Endothelial cell of umbilical vein (primary cell): ENCODE data around the gene MAP1LC3B2. TPM values are rescaled to one million over a fixed set of nuclear protein-coding genes. Genes with fewer than 3 reads are reported as not detected.
A peak's percentile ranks its signal among the peaks of the same experiment; 100 is the strongest.

Experiments used
- BruUV-seq: library from RNA; stranded (reverse); fragments of 400-500 nt; replicated peaks from 2 replicates; lab custom pipeline; 2021; lab: Mats Ljungman, UMichigan
- CTCF ChIA-PET: fragments of 300-600, 350-600 bp; sonication (Branson Sonifier 250); formaldehyde crosslinking; loops from one replicate; lab custom pipeline; 2021; ENCODE audit warnings: antibody characterized with exemption, inconsistent platforms; lab: Charles Lee
- POLR2A ChIA-PET: fragments of 300-600, 350-600 bp; sonication (Branson Sonifier 250); formaldehyde crosslinking; loops from one replicate; lab custom pipeline; 2021; ENCODE audit warnings: antibody characterized with exemption, inconsistent platforms; lab: Charles Lee
- DNase-seq: peaks from one replicate; pipeline ENCODE4 v3.0.0-alpha.2; 2011; ENCODE audit warnings: low read depth, low spot score
- FAIRE-seq: peaks from 2 replicates; lab custom pipeline; 2011; peaks lifted over from hg19 to GRCh38; lab: Jason Lieb, UNC
- H2AFZ ChIP-seq: 2 replicates; pipeline ENCODE4 v1.6.0; 2012; ENCODE audit warnings: low read depth, low read length, control low read depth, inconsistent platforms
- H3K27ac ChIP-seq: 2 replicates; pipeline ENCODE4 v1.5.1; 2011; ENCODE audit warnings: low read depth, mild to moderate bottlenecking, control low read depth, low read length, moderate library complexity; ENCODE audit not compliant: insufficient read depth
- H3K27me3 ChIP-seq, 2 experiments: 2 replicates each; pipeline versions ENCODE4 v1.6.0 to v1.6.1; 2011; ENCODE audit warnings: low read length in 2 of 2, mixed read lengths in 1 of 2; ENCODE audit not compliant: control insufficient read depth in 2 of 2, insufficient read depth in 2 of 2
- H3K36me3 ChIP-seq, 2 experiments: 2 replicates in 1 of 2; 3 replicates in 1 of 2; pipeline ENCODE4 v1.5.1; 2011; ENCODE audit warnings: low read length in 2 of 2, mild to moderate bottlenecking in 1 of 2, moderate library complexity in 1 of 2; ENCODE audit not compliant: control insufficient read depth in 2 of 2, insufficient read depth in 2 of 2; ENCODE audit errors: extremely low read depth in 1 of 2
- H3K4me1 ChIP-seq: 3 replicates; pipeline ENCODE4 v1.5.1; 2011; ENCODE audit warnings: mild to moderate bottlenecking, low read length; ENCODE audit not compliant: control insufficient read depth, insufficient read depth; ENCODE audit errors: extremely low read depth
- H3K4me2 ChIP-seq: 2 replicates; pipeline ENCODE4 v1.6.1; 2011; ENCODE audit warnings: low read length, control low read depth, mixed read lengths; ENCODE audit not compliant: insufficient read depth
- H3K4me3 ChIP-seq, 3 experiments: fragments of 200-600 bp in 1 of 3; sonication (generic), shearing (Covaris generic) in 1 of 3; replicated peaks in 1 of 3; 2 replicates each; pipeline ENCODE4 v1.5.1; 2011 to 2016; ENCODE audit warnings: control low read depth in 3 of 3, low read length in 3 of 3, mild to moderate bottlenecking in 2 of 3, inconsistent platforms in 1 of 3, low read depth in 1 of 3, moderate library complexity in 1 of 3; ENCODE audit not compliant: insufficient read depth in 1 of 3
- H3K79me2 ChIP-seq: 2 replicates; pipeline ENCODE4 v1.6.0; 2012; ENCODE audit warnings: low read length, inconsistent platforms; ENCODE audit not compliant: control insufficient read depth, insufficient read depth
- H3K9ac ChIP-seq: replicated peaks from 2 replicates; pipeline ENCODE3; 2011; ENCODE audit warnings: low read length, control low read depth; ENCODE audit not compliant: insufficient read depth; ENCODE audit errors: extremely low read depth
- H3K9me1 ChIP-seq: replicated peaks from 3 replicates; pipeline ENCODE4 v1.6.0; 2011; ENCODE audit warnings: mild to moderate bottlenecking, low read length; ENCODE audit not compliant: control insufficient read depth, insufficient read depth; ENCODE audit errors: extremely low read depth
- H3K9me3 ChIP-seq: replicated peaks from 2 replicates; pipeline ENCODE4 v1.5.1; 2012; ENCODE audit warnings: low read length, inconsistent platforms; ENCODE audit not compliant: control insufficient read depth, insufficient read depth
- H4K20me1 ChIP-seq: replicated peaks from 2 replicates; pipeline ENCODE3; 2011; ENCODE audit warnings: mild to moderate bottlenecking, low read length; ENCODE audit not compliant: control insufficient read depth, insufficient read depth; ENCODE audit errors: extremely low read depth
- CTCF ChIP-seq, 2 donors: IDR thresholded peaks; 1 replicate in 1 of 2; 2 replicates in 1 of 2; pipeline ENCODE4 v1.5.1; 2011; ENCODE audit warnings: low read length in 2 of 2, mild to moderate bottlenecking in 2 of 2, moderate library complexity in 2 of 2, control low read depth in 1 of 2, inconsistent platforms in 1 of 2, low read depth in 1 of 2; ENCODE audit not compliant: insufficient read depth in 1 of 2; ENCODE audit errors: extremely low read depth in 1 of 2
- FOS ChIP-seq: IDR thresholded peaks from 2 replicates; pipeline ENCODE4 v1.6.1; 2011; ENCODE audit warnings: mild to moderate bottlenecking, low read length, moderate library complexity, borderline replicate concordance; ENCODE audit not compliant: insufficient read depth
- JUN ChIP-seq: IDR thresholded peaks from 2 replicates; pipeline ENCODE4 v1.6.1; 2011; ENCODE audit warnings: borderline replicate concordance, low read depth; ENCODE audit not compliant: insufficient read length, insufficient read depth
- dilution Hi-C: fragments of 300-500 bp; cut with MboI; formaldehyde crosslinking; loops from one replicate; pipeline ENCODE4 v1.15.0; 2019; ENCODE audit warnings: low sequenced_read_pairs; ENCODE audit not compliant: extremely low pct_ligation_motif_present
- intact Hi-C: fragments of 100-400 bp; cut with micrococcal nuclease; formaldehyde crosslinking; loops from one replicate; pipeline ENCODE4 v1.10.0; 2022
- polyA plus RNA-seq, 4 experiments: library from polyadenylated mRNA; depleted of rRNA in 3 of 4; stranded (reverse) in 3 of 4; unstranded in 1 of 4; fragments of >200 nt; gene quantifications; 2 replicates each; pipeline versions ENCODE4 v1.2.1 to v1.2.3, GENCODE V29; 2011 to 2012; ENCODE audit warnings: missing spikeins in 1 of 4
- total RNA-seq: library from RNA; stranded (reverse); gene quantifications from 2 replicates; pipeline ENCODE4 v1.2.3, GENCODE V29; 2021

The MAP1LC3B2 gene
- total and polyA plus RNA-seq, 2 donors (not counting 3 experiments of a cell fraction or from before 2014, with no cell fraction given): 0.32 to 4.1 TPM

- Histone ChIP-seq H3K9me3 (no peaks in the 10 kb centered on the region), H2AFZ (peak overlapping the region; percentile 97), H3K4me3 (peak overlapping the region in 2 of 3 experiments; percentile 0 to 38), H4K20me1 (no peaks in the 10 kb centered on the region), H3K4me1 (peaks cover 10% of the 10 kb centered on the region), H3K4me2 (peak overlapping the region; percentile 74), H3K9ac (peak overlapping the region; percentile 65), H3K9me1 (no peaks in the 10 kb centered on the region), H3K79me2 (no peaks in the 10 kb centered on the region), H3K27ac (peak overlapping the region; percentile 30), H3K27me3 (no peaks in the 10 kb centered on the region), H3K36me3 (no peaks in the 10 kb centered on the region)
- dilution Hi-C loops: no loop called here
- no TSS peak for BruUV-seq
- FAIRE-seq (peak; percentile 86), DNase-seq (peak; percentile 73)
- intact Hi-C loops: loop anchor here (1.0 to 5.0 kb wide), 10 partner anchors 75 to 601 kb away; partner anchors contain the start of gene MED13L
- CTCF ChIA-PET: interaction anchor here (0.6 to 3.2 kb wide), 35 partner anchors 10 to 652 kb away, joined by 3 to 36 read pairs (median 4); partner anchors contain the start of gene MED13L
- POLR2A ChIA-PET: no interaction called here
- TF ChIP-seq FOS: no peak
- TF ChIP-seq JUN: no peak
- TF ChIP-seq CTCF (IDR thresholded peaks at IDR 0.05; ENCODE audit: extremely low read depth in 1 of 2, insufficient read depth in 1 of 2, low read depth in 1 of 2, low read length in 2 of 2): peak; percentile 42 to 73
Observed at GRCh38 chr12:116599285-116600136, 40.3 kb downstream of the MAP1LC3B2 start.
